COLO668 (cell line): ENCODE data around the gene TRABD.
A peak's percentile ranks its signal among the peaks of the same experiment; 100 is the strongest.

Source experiments
- DNase-seq: peaks from one replicate; lab custom pipeline; 2025; ENCODE audit not compliant: unreplicated experiment; lab: John Stamatoyannopoulos, UW

Gene TRABD

DNA sequence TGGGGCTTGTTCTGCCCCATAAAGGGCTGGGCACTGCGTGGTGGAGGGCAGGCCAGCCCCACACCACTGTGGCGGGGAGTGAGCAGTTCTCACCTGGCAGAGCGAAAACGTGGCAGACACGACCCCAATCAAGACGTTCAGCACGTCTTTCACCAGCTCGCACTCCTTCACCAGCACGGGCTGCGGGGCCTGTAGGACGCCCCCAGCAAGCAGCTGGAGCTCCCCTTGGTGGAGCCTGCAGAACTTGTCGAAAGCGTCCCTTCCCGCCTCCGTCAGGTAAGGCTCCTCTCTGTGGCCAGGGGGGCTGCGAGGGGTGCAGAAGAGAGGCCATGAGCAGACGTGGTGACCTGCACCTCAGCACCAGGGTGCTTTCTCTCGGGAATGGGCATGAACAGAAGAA lies 47.5 kb downstream of the TRABD start:
- no peak for DNase-seq

DNA sequence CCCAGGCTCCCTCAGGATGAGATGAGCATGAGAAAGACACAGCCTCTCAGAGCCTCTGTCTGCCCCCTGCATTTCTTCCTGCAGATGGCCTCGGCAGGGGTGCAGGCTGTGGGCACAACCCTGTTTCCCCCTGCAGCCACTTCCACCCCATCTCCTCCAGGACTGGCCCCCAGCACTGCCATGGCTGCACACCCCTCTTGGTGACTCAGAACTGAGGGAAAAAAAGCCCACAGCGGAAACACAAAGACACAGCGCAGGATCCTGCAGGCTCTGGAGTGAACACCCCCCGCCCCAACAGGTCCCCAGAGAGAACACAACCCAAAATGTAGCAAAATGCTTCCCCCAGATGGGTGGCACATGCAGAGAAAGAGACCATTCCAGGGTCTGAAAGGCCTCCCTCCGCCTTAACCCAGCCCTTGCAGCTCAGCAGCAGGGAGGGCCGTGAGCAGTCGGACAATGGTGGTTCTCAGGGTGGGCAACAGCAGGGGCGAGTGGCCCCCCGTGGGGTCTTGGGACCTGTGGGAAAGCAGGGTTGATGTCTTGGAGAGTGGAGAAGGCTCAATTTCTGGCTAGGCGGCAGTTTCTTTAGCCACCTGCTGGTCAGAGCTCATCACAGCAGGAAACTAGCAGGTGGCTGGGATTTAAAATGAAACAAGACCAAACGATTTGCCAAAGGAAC lies 51.2 kb downstream of the TRABD start:
- DNase-seq: peak; percentile 38

DNA sequence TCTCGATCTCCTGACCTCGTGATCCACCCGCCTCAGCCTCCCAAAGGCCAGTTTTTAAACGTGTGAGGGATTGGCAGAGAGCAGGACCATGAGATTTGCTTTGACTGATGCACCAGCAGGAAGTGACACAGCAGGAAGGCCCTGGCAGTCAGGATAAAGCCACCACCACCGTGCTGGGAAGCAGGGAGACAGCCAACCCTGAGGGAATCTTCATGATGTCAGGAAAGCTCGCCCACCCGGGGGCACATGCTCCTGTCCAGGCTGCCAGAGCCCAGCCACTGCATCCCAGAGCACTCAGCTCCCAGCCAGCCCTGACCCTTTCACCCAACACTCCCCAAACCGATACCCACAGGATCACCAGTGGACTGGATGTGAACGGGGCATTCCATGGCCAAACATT lies 53.0 kb downstream of the TRABD start:
- DNase-seq: no peak

DNA sequence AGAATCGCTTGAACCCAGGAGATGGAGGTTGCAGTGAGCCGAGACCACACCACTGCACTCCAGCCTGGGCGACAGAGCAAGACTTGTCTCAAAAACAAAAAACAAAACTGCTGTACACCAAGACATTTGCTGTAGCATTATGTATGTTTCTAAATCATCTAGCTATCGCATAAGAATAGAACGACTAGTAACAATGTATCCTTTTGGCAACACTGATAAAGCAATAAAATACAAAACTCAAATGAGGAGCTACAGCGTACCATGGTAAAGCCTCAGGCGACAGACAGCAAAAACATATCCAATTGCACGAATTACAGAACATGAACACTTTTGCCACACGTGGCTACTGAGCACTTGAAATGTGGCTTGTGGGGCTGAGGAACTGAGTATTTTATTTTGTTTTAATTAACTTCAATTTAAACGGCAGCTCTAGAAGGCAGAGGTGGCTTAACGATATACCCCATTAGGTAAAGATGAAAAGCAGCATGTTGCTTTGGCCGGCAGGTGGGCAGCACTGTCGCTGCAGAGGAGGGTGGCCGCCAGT lies 56.8 kb downstream of the TRABD start:
- no peak for DNase-seq

DNA sequence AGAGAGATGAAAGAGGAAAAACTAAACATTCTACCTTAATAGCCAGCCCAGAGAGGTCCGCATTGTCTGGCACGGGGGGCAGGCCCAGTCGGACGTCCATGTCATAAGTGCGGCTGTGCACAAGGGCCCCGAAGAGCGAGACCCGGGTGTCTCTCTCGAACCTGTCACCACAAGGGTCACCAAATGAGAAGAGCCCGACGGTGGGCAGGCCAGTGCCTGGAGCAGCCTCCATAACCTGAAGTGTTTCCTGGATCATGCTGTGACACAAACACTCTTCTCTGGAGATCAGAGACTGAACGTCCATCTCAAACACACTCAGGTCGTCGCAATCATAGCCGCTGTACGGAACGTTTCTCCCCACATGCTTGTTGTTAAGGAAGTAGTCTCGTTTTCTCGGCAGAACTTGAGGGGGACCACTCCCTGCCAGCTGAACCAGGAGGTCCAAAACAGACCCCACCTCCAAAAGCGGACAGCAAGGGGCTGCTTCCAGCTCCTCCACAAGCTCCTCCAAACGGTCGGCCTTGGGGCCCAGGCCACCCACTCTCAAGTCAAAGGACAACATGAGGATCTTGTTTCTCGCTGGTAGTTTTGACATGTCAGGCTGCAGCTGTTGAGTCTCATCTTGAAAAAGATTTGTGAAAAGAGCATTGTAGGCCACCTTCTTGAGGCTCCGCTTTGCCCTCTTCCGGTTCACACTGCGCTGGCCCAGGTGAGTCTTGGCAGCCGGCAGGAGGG lies 58.1 kb downstream of the TRABD start:
- peak; percentile 34 for DNase-seq

DNA sequence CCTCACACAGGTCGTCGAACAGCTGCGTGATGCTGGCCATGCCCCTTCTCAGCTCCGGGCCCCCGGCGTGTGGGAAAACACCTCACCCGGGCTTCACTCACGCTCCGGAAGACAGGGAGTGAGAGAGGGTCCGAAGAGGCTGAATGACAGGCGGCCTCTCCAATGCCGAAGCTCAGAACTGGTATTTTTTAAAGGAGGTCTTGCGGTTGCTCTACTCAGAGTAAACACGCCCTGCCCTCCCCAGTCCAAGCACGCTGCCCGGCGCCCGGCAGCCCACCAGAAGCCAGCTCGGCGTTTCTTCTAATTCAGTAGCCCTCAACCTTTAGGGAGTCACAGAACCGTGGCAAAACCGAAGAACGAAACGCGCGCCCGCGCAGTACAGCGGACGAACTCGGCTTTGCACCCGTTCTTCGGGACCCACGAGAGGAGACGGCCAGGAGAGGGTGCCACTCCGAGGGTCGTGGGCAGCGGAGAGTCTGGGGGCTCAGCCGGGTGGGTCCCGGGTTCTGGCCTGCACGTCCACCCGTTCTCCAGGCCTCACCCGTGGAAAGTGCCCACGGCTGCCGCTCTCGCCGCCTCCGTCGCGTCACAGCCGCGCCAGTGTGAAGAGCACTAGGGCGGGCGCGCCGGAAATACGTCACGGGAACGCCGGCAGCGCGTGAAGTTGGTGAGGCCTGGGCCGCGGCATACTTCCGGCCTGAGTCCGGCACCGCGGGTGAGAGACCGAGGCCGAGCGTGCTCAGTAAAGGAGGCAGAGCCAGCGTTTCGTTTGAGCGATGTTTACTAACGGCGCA lies 58.9 kb downstream of the TRABD start, which contains the start of gene TUBGCP6:
TUBGCP6 (minus strand) TSS at position 604 of the 794 bp plus-strand sequence; CDS start at position 40, 564 bp downstream.
- peak; percentile 96 for DNase-seq

DNA sequence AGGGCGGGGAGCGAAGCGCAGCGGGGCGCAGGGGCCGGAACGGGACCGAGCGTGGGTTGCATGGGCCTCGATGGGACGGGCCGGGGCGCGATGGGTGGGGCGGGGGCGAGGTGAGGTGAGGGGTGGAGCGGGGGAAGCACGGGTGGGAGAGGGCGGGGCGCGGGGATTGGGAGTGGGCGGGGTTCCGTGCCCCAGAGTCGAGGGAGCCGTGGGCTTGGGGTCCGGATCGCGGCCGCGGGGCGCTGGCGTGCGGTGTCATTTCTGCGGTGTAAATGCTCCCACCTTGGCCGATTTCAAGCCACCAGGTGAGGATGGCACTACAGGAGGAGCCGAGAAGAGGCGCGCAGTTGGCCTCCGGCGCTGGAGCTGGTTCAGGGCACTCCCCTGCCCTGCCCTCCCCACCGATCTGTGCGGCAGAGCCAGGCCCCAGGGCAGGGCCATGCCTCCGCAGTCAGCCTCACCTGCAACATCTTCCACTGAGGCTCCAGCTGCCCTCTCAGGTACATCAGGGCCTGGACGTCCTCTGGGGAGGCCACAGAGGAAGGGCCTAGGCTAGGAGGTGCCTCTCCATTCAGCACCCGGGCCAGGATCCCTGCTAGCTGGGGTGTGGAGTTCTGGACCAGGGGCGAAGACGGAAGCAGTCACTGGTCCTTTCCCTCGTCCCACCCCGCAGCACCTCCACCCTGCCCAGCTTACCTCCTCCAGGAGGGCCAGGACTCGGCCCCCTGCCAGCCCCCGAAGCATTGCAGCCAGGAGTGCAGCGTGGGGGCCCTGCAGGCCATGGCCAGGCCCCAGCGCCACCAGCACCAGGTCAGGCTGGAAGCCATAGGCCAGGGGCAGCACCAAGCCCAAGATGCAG lies 59.7 kb downstream of the TRABD start:
- DNase-seq: peak; percentile 58

DNA sequence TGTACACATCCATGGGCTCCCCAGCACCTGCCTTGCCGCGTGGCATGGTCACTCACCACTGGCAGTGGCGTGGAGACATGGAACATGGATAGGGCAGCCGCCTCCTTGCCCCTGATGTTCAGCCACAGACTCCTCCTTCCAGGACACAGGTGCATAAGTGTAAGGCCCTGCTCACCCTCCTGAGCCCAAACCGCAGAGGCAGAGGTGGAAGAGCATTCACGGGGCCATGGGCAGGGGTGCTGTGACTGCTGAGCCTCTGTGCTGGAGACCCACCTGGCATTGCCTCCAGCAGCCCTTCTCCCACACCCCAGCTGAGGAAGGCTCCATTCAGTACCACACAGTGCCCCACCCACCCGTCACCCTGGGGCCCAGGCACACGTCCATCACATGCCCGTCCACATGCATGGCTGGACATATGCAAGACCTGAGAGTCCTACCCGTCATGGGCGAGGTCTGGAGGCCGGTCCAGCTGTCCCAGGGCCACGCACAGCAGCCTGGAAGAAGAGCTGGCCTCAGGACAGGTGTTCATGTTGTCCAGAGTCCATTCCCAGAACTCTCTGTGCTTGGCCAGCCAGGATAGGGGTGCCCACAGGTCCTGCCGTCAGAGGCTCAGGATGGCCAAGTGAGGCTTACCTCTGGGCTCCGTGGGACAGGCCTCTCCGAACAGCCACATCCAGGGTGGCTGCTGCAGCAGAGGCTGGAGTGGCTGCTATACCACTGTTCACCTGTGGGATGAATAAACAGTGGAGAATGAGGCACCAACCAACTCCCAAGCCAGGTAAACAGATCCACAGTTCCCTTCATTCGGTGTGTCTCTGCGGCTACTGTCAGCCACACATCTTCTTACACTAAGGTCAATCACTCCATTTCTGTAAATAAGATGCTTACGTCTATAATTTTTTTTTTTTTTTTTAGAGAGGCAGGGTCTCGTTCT lies 60.8 kb downstream of the TRABD start:
- peak; percentile 13 for DNase-seq

DNA sequence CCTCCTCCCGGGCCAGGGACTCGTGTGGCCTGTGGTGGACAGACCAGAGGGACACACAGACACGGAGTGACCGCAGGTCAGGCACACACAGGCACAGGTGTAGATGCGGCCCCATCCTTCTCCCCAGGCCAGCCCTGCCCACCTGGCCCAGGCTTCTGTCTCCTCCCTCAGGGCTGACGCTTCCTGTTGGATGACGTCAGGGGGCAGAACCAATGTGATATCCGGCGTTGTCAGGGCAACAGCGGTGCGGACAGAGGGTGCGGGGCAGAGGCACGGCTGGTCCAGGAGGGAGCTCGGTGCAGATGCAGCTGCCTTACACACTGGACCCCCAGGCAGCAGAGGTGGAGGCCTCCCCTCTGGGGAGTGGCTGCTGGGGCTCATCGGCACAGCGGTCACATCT lies 62.0 kb downstream of the TRABD start:
- peak; percentile 96 for DNase-seq

DNA sequence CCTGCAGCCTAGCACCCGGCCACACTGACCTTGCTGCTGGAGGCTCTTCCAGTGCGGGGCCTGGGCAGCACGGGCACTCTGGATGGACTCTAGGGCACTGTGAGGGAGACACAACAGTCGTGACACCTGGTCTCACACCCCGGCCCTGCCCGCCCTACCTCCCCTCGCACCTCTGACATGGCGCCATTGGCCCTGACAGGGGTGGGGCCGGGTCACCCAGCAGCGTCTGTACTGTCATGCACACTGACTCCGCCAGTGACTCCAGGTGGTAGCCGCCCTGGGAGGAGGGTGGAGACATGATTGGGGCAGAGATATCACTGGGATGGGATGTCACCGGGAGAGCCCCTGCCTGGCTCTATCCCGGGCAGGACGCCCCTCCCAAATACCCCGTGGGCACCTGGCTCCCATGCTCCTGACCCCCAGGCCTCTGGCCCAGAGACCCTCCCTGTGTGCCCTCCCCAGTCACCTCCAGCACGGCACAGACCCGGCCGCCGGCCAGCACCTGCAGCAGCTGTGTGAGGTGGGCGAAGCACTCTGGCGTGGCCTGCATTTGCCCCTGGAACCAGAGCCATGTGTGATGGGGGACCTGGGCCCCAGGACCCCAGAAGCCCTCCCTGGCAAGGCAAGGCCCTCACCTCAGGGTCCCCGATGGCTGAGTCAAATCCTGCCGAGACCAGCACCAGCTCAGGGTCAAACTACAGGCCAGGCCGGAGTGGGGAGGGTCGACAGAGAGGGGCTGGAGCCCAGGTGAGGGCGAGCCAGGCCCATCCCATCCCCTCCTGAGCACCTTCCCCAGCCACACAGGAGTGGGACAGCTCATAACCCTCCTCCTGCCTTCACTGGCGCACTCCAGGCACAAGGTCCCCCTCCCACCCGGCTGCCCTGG lies 62.7 kb downstream of the TRABD start:
- peak; percentile 70 for DNase-seq
